HepG2 (cell line): Measurements from ENCODE around the gene CEP20. TPM values are rescaled to one million over a fixed set of nuclear protein-coding genes. Genes with fewer than 3 reads are reported as not detected.

Experiments used
- FOXK2 ChIP-seq: fragments of 450-650 bp; IDR thresholded peaks from 2 replicates; pipeline ENCODE4 v1.6.1; 2016
- MZF1 ChIP-seq: sonication (generic); formaldehyde crosslinking; IDR thresholded peaks from 2 replicates; pipeline ENCODE4 v1.8.1; 2023; ENCODE audit warnings: mild to moderate bottlenecking, missing genetic modification reagents, borderline replicate concordance
- NR1H2 ChIP-seq: sonication (generic); formaldehyde crosslinking; IDR thresholded peaks from 2 replicates; pipeline ENCODE4 v1.8.1; 2022; ENCODE audit warnings: low read depth, missing genetic modification reagents, borderline replicate concordance
- PAWR ChIP-seq: sonication (generic); formaldehyde crosslinking; IDR thresholded peaks from 2 replicates; pipeline ENCODE4 v1.4.0; 2020; ENCODE audit warnings: missing genetic modification reagents, mild to moderate bottlenecking, borderline replicate concordance
- ZBTB3 ChIP-seq: sonication (generic); formaldehyde crosslinking; IDR thresholded peaks from 2 replicates; pipeline ENCODE4 v1.4.0; 2020; ENCODE audit warnings: low read depth, mild to moderate bottlenecking, moderate library complexity, missing genetic modification reagents, borderline replicate concordance
- ZNF543 ChIP-seq: sonication (generic); formaldehyde crosslinking; IDR thresholded peaks from 2 replicates; pipeline ENCODE4 v1.4.0; 2020; ENCODE audit warnings: mild to moderate bottlenecking, missing genetic modification reagents
- ZNF768 ChIP-seq: sonication (generic); formaldehyde crosslinking; IDR thresholded peaks from 2 replicates; pipeline ENCODE4 v1.4.0; 2020; ENCODE audit warnings: missing genetic modification reagents
- ZSCAN30 ChIP-seq: sonication (generic); formaldehyde crosslinking; IDR thresholded peaks from 2 replicates; pipeline ENCODE4 v1.5.0; 2020; ENCODE audit warnings: mild to moderate bottlenecking, missing genetic modification reagents
- polyA plus RNA-seq, 8 experiments: library from polyadenylated mRNA; depleted of rRNA in 3 of 8; stranded (reverse) in 7 of 8; unstranded in 1 of 8; fragments of >200 nt; fragmentation: Illumina TruSeq in 4 of 8; extraction: Trizol in 4 of 8; gene quantifications; 2 replicates each; pipeline versions ENCODE4 v1.2.1 to v1.2.3, GENCODE V29; 2011 to 2016; ENCODE audit warnings: low read depth in 4 of 8, missing spikeins in 1 of 8, mixed read lengths in 1 of 8; ENCODE audit not compliant: insufficient read depth in 1 of 8
- total RNA-seq, 5 experiments: library from RNA; depleted of rRNA; stranded (reverse); fragments of >200 nt; fragmentation: Illumina TruSeq; extraction: Trizol; gene quantifications; 2 replicates each; pipeline ENCODE4 v1.2.3, GENCODE V29; 2016; ENCODE audit warnings: low read depth in 1 of 5
- TF ChIP-seq, protein P1 (sequence below): sonication (generic); formaldehyde crosslinking; IDR thresholded peaks from 2 replicates; pipeline ENCODE4 v1.5.0; 2020; ENCODE audit warnings: mild to moderate bottlenecking, missing genetic modification reagents, borderline replicate concordance
- TF ChIP-seq, protein P2 (sequence below): sonication (generic); formaldehyde crosslinking; IDR thresholded peaks from 2 replicates; pipeline ENCODE4 v1.5.1; 2020; ENCODE audit warnings: missing genetic modification reagents, mild to moderate bottlenecking, borderline replicate concordance
- TF ChIP-seq, protein P3 (sequence below): sonication (generic); formaldehyde crosslinking; IDR thresholded peaks from 2 replicates; pipeline ENCODE4 v1.8.1; 2023; ENCODE audit warnings: mild to moderate bottlenecking, missing genetic modification reagents, borderline replicate concordance
- TF ChIP-seq, protein P4 (sequence below): sonication (generic); formaldehyde crosslinking; IDR thresholded peaks from 2 replicates; pipeline ENCODE4 v1.4.0; 2020; ENCODE audit warnings: mild to moderate bottlenecking, missing genetic modification reagents
- TF ChIP-seq, protein P5 (sequence below): IDR thresholded peaks from 2 replicates; pipeline ENCODE4 v1.6.1; 2016
- TF ChIP-seq, protein P6 (sequence below): sonication (generic); formaldehyde crosslinking; IDR thresholded peaks from 2 replicates; pipeline ENCODE4 v1.4.0; 2020; ENCODE audit warnings: missing genetic modification reagents

Gene CEP20
- total and polyA plus RNA-seq, 2 of the 13 experiments (the other 11 are each of a cell fraction or from before 2014, with no cell fraction given): 53.0 to 54.1 TPM

DNA sequence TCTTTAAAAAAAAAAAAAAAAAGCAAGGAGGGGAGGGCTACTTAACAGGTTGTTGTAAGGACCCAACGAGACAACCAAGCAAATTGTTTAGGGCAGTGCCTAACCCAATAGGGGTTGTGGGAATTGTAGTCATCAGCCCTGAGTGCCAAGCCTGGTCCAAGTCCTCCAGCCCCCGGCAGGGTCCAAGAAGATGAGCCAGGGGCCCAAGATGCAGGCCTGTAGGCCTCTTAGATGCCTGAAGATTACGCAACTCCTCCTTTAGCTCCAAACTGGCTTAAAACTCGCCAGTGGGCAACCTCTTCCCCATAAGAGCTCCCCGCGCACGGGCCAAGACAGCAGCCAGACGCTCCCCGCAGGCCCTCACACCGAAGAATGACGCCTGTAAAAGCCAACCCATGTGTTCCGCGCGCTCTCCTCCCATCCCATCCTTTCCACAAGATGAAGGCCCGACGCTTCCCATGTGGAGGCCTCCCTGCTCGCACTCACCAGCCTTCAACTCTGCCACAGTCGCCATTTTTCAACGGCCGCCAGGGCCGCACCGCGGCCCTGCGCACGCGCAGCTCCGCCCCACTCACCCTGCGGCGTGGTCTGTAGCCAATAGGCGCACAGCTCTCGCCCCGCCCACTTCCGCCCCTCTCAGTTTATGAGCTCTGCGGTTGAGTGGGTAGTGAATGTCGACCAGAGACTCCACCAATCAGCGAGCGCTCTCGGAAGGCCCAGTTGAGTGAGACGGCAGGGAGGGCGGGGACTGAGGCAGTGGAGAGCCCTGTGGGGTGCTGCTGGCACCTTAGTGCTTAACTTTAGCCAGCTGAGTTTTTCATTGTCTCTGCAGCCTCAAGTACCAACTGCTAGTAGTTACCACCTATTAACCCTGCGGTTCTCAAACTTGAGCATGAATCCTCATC, at the start of gene CEP20 (continued):
- TF ChIP-seq, protein P1, sequence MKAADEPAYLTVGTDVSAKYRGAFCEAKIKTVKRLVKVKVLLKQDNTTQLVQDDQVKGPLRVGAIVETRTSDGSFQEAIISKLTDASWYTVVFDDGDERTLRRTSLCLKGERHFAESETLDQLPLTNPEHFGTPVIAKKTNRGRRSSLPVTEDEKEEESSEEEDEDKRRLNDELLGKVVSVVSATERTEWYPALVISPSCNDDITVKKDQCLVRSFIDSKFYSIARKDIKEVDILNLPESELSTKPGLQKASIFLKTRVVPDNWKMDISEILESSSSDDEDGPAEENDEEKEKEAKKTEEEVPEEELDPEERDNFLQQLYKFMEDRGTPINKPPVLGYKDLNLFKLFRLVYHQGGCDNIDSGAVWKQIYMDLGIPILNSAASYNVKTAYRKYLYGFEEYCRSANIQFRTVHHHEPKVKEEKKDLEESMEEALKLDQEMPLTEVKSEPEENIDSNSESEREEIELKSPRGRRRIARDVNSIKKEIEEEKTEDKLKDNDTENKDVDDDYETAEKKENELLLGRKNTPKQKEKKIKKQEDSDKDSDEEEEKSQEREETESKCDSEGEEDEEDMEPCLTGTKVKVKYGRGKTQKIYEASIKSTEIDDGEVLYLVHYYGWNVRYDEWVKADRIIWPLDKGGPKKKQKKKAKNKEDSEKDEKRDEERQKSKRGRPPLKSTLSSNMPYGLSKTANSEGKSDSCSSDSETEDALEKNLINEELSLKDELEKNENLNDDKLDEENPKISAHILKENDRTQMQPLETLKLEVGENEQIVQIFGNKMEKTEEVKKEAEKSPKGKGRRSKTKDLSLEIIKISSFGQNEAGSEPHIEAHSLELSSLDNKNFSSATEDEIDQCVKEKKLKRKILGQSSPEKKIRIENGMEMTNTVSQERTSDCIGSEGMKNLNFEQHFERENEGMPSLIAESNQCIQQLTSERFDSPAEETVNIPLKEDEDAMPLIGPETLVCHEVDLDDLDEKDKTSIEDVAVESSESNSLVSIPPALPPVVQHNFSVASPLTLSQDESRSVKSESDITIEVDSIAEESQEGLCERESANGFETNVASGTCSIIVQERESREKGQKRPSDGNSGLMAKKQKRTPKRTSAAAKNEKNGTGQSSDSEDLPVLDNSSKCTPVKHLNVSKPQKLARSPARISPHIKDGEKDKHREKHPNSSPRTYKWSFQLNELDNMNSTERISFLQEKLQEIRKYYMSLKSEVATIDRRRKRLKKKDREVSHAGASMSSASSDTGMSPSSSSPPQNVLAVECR (CRISPR knock-in tag): peak; percentile 92
- TF ChIP-seq MZF1 (CRISPR knock-in tag): no peak
- TF ChIP-seq PAWR (CRISPR knock-in tag): no peak
- TF ChIP-seq, protein P2, sequence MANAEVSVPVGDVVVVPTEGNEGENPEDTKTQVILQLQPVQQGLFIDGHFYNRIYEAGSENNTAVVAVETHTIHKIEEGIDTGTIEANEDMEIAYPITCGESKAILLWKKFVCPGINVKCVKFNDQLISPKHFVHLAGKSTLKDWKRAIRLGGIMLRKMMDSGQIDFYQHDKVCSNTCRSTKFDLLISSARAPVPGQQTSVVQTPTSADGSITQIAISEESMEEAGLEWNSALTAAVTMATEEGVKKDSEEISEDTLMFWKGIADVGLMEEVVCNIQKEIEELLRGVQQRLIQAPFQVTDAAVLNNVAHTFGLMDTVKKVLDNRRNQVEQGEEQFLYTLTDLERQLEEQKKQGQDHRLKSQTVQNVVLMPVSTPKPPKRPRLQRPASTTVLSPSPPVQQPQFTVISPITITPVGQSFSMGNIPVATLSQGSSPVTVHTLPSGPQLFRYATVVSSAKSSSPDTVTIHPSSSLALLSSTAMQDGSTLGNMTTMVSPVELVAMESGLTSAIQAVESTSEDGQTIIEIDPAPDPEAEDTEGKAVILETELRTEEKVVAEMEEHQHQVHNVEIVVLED (CRISPR knock-in tag): peak; percentile 67; the same call in 1 of the 2 replicates
- TF ChIP-seq, protein P3, sequence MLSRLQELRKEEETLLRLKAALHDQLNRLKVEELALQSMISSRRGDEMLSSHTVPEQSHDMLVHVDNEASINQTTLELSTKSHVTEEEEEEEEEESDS (CRISPR knock-in tag): no peak; the same call in 1 of the 2 replicates
- TF ChIP-seq, protein P4, sequence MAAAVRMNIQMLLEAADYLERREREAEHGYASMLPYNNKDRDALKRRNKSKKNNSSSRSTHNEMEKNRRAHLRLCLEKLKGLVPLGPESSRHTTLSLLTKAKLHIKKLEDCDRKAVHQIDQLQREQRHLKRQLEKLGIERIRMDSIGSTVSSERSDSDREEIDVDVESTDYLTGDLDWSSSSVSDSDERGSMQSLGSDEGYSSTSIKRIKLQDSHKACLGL: peak; percentile 69; the same call in 1 of the 2 replicates
- TF ChIP-seq, protein P5, sequence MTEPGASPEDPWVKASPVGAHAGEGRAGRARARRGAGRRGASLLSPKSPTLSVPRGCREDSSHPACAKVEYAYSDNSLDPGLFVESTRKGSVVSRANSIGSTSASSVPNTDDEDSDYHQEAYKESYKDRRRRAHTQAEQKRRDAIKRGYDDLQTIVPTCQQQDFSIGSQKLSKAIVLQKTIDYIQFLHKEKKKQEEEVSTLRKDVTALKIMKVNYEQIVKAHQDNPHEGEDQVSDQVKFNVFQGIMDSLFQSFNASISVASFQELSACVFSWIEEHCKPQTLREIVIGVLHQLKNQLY (CRISPR knock-in tag): no peak
- TF ChIP-seq ZBTB3 (CRISPR knock-in tag): no peak
- TF ChIP-seq, protein P6, sequence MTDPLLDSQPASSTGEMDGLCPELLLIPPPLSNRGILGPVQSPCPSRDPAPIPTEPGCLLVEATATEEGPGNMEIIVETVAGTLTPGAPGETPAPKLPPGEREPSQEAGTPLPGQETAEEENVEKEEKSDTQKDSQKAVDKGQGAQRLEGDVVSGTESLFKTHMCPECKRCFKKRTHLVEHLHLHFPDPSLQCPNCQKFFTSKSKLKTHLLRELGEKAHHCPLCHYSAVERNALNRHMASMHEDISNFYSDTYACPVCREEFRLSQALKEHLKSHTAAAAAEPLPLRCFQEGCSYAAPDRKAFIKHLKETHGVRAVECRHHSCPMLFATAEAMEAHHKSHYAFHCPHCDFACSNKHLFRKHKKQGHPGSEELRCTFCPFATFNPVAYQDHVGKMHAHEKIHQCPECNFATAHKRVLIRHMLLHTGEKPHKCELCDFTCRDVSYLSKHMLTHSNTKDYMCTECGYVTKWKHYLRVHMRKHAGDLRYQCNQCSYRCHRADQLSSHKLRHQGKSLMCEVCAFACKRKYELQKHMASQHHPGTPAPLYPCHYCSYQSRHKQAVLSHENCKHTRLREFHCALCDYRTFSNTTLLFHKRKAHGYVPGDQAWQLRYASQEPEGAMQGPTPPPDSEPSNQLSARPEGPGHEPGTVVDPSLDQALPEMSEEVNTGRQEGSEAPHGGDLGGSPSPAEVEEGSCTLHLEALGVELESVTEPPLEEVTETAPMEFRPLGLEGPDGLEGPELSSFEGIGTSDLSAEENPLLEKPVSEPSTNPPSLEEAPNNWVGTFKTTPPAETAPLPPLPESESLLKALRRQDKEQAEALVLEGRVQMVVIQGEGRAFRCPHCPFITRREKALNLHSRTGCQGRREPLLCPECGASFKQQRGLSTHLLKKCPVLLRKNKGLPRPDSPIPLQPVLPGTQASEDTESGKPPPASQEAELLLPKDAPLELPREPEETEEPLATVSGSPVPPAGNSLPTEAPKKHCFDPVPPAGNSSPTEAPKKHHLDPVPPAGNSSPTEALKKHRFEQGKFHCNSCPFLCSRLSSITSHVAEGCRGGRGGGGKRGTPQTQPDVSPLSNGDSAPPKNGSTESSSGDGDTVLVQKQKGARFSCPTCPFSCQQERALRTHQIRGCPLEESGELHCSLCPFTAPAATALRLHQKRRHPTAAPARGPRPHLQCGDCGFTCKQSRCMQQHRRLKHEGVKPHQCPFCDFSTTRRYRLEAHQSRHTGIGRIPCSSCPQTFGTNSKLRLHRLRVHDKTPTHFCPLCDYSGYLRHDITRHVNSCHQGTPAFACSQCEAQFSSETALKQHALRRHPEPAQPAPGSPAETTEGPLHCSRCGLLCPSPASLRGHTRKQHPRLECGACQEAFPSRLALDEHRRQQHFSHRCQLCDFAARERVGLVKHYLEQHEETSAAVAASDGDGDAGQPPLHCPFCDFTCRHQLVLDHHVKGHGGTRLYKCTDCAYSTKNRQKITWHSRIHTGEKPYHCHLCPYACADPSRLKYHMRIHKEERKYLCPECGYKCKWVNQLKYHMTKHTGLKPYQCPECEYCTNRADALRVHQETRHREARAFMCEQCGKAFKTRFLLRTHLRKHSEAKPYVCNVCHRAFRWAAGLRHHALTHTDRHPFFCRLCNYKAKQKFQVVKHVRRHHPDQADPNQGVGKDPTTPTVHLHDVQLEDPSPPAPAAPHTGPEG (CRISPR knock-in tag): peak; percentile 39; the same call in 1 of the 2 replicates
- no peak for TF ChIP-seq ZSCAN30
- no peak; the same call in 1 of the 2 replicates for TF ChIP-seq ZNF543 (CRISPR knock-in tag)
- TF ChIP-seq FOXK2: no peak
- no peak; the same call in 1 of the 2 replicates for TF ChIP-seq NR1H2
- TF ChIP-seq ZNF768 (CRISPR knock-in tag): peak; percentile 65
